GM19455 (cell line): ENCODE data around the gene ERCC8.
"Not testable (repeated sequence)": the region's sequence is repeated elsewhere in the genome, so short reads cannot be mapped to it uniquely, and the experiment has no call there.

Experiments
- ATAC-seq: cut with Tn5 transposase; IDR thresholded peaks from one replicate; pipeline ENCODE4 v1.9.1; 2021; ENCODE audit not compliant: unreplicated experiment

The ERCC8 gene

GRCh38 chr5:60944904-60945812, at the start of gene ERCC8, which contains the start of gene NDUFAF2:
ERCC8 (minus strand) TSS chr5:60945070; CDS start chr5:60945008, 62 bp downstream.
NDUFAF2 (plus strand) TSS chr5:60945205; CDS start chr5:60945256, 51 bp downstream.
- peak; percentile 99 for ATAC-seq

- no peak for ATAC-seq
Observed at GRCh38 chr5:60993875-60994571, 49.2 kb upstream of the ERCC8 start.

- no peak for ATAC-seq
Observed at GRCh38 chr5:60993425-60993824, 48.6 kb upstream of the ERCC8 start.

GRCh38 chr5:60992871-60993270, 48.0 kb upstream of the ERCC8 start:
- ATAC-seq: no peak

GRCh38 chr5:60989790-60990189, 44.9 kb upstream of the ERCC8 start:
- ATAC-seq: no peak

GRCh38 chr5:60982127-60982526, 37.3 kb upstream of the ERCC8 start:
- ATAC-seq: not testable (repeated sequence)

GRCh38 chr5:60980511-60980910, 35.6 kb upstream of the ERCC8 start:
- no peak for ATAC-seq

- ATAC-seq: no peak
Observed at GRCh38 chr5:60978968-60979367, 34.1 kb upstream of the ERCC8 start.

- no peak for ATAC-seq
Observed at GRCh38 chr5:60977956-60978737, 33.3 kb upstream of the ERCC8 start.

- no peak for ATAC-seq
Observed at GRCh38 chr5:60972231-60972630, 27.4 kb upstream of the ERCC8 start.

GRCh38 chr5:60961685-60962084, 16.8 kb upstream of the ERCC8 start:
- ATAC-seq: no peak

GRCh38 chr5:60960591-60960990, 15.7 kb upstream of the ERCC8 start:
- no peak for ATAC-seq

GRCh38 chr5:60959156-60959555, 14.3 kb upstream of the ERCC8 start:
- ATAC-seq: no peak

- ATAC-seq: no peak
Observed at GRCh38 chr5:60958712-60959111, 13.8 kb upstream of the ERCC8 start.

GRCh38 chr5:60958088-60958487, 13.2 kb upstream of the ERCC8 start:
- ATAC-seq: no peak

- no peak for ATAC-seq
Observed at GRCh38 chr5:60955239-60955638, 10.4 kb upstream of the ERCC8 start.

- ATAC-seq: no peak
Observed at GRCh38 chr5:60948738-60949137, 3.9 kb upstream of the ERCC8 start.

- peak; percentile 28 for ATAC-seq
Observed at GRCh38 chr5:60945813-60946187, 930 bp upstream of the ERCC8 start.

- ATAC-seq: no peak
Observed at GRCh38 chr5:60943624-60944023, 1.2 kb downstream of the ERCC8 start.

- no peak for ATAC-seq
Observed at GRCh38 chr5:60929024-60929423, 15.8 kb downstream of the ERCC8 start.

- no peak for ATAC-seq
Observed at GRCh38 chr5:60927450-60927849, 17.4 kb downstream of the ERCC8 start.
